Left lobe of liver (tissue), 2 donors: ENCODE data around the gene IL34. TPM values are rescaled to one million over a fixed set of nuclear protein-coding genes. Genes with fewer than 3 reads are reported as not detected.
"Not testable (repeated sequence)": the region's sequence is repeated elsewhere in the genome, so short reads cannot be mapped to it uniquely, and the experiment has no call there.

Experiments used
- ATAC-seq: fragments of 200-7000 bp; cut with Tn5 transposase; one replicate; pipeline ENCODE4 v1.9.1; 2020; ENCODE audit warnings: mild to moderate bottlenecking, moderate library complexity
- DNase-seq: peaks from one replicate; pipeline ENCODE4 v3.0.0-alpha.2; 2020; ENCODE audit warnings: low spot score
- total RNA-seq: library from RNA; stranded (reverse); gene quantifications from one replicate; pipeline ENCODE4 v1.2.1, GENCODE V29; 2021
- donor health status: DM: no; HTN: no; CAD: no; lungs with moderate emphysema.
- donor health status: DM: no; HTN: yes; CAD: no.

The IL34 gene
- total RNA-seq, 1 donor from 2014 or later: 0.58 TPM

DNA sequence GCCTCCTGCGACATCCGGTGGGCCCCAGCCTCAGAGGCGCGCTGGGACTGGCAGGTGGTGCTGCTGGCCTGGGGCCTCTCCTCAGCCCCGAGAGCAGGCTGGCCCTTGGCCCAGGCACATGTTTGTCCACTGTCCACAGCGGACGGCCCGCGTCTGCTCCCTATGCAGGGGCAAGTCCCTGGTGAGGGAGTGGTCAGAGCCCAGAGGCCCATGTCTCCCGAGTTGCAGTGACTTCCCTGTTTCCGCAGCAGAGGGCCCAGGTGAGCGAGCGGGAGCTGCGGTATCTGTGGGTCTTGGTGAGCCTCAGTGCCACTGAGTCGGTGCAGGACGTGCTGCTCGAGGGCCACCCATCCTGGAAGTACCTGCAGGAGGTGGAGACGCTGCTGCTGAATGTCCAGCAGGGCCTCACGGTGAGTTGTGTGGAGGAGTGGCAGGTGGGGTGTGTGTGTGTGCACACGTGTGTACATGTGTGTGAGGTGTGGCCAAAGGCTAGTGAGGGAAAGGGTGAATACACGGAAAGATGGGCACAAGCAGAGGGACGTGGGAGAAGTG is 10.4 kb downstream of the IL34 start:
- peak; percentile 24 for ATAC-seq
- DNase-seq: no peak

DNA sequence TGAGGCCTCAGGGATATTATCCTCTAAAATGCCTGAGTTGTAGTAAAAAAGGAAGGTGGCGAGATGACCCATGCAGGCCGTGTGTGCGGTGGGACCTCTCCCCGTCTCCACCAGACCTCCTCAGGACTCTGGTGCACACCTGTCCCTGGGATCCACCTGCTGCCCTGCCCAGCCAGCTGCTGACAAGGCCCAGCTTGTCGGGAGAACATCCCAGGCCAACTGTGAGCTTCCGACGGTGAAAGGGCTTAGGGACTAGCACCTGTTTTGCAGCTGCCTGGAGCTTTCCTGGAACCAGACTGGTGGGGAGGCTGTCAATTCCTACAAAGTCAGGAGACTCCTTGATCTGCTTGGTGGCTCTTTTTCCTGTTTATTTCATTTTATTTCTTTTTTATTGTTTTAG is 11.6 kb downstream of the IL34 start:
- ATAC-seq (no peak), DNase-seq (no peak)

DNA sequence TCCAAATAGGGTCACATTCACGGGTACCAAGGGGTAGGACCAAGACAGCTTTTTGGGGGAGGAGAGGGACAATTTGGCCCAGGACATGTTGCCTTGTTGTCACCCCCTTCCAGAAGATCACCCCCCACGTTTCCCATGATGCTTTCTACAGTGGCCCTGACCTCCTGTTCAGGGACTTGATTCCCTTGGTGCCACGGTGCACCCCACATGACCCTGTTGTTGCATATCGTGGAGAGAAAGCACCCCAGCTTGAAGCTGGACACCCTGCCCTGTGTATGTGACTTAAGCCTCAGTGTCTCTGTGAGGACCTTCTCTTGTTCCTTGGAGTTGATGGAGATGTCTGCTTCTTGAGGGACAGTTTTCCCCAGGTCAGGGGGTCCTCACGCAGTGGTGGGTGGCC is 12.6 kb downstream of the IL34 start:
- ATAC-seq: no peak
- DNase-seq: no peak

- no peak for ATAC-seq
- DNase-seq: no peak
Observed at GRCh38 chr16:70659546-70659945, 13.2 kb downstream of the IL34 start.

GRCh38 chr16:70659953-70660671 is 13.8 kb downstream of the IL34 start:
- DNase-seq: no peak
- ATAC-seq: no peak

GRCh38 chr16:70660672-70661350 is 14.5 kb downstream of the IL34 start:
- ATAC-seq (peak; percentile 24), DNase-seq (no peak)

DNA sequence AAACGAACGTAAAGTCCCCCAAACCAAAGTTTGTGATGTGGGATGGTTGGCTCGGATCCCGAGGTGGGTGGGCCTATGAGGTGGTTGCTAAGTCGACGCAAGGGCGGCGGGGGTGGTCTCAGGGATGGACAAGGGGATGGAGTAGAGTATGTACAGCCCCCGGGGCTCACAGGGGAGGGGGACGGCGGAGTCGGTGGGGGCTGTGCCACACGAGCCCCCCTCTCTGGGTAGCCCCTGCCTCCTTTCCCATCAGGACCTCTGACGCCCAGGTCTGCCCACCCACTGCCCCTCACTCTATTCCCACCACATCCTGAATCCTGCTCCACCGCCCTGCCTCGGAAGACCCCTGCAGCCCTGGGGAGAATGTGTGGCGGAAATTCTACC is 15.2 kb downstream of the IL34 start:
- ATAC-seq (peak; percentile 1), DNase-seq (no peak)

- no peak for DNase-seq
- peak; percentile 38 for ATAC-seq
Observed at GRCh38 chr16:70661918-70662641, 15.7 kb downstream of the IL34 start.

- ATAC-seq: no peak
- DNase-seq: no peak
Observed at GRCh38 chr16:70662991-70663523, 16.7 kb downstream of the IL34 start.

GRCh38 chr16:70663524-70664324 is 17.4 kb downstream of the IL34 start:
- no peak for ATAC-seq
- DNase-seq: no peak

GRCh38 chr16:70664325-70665112 is 18.2 kb downstream of the IL34 start:
- ATAC-seq (peak; percentile 1), DNase-seq (no peak)

GRCh38 chr16:70665113-70665694 is 18.8 kb downstream of the IL34 start:
- ATAC-seq (peak; percentile 2), DNase-seq (no peak)

DNA sequence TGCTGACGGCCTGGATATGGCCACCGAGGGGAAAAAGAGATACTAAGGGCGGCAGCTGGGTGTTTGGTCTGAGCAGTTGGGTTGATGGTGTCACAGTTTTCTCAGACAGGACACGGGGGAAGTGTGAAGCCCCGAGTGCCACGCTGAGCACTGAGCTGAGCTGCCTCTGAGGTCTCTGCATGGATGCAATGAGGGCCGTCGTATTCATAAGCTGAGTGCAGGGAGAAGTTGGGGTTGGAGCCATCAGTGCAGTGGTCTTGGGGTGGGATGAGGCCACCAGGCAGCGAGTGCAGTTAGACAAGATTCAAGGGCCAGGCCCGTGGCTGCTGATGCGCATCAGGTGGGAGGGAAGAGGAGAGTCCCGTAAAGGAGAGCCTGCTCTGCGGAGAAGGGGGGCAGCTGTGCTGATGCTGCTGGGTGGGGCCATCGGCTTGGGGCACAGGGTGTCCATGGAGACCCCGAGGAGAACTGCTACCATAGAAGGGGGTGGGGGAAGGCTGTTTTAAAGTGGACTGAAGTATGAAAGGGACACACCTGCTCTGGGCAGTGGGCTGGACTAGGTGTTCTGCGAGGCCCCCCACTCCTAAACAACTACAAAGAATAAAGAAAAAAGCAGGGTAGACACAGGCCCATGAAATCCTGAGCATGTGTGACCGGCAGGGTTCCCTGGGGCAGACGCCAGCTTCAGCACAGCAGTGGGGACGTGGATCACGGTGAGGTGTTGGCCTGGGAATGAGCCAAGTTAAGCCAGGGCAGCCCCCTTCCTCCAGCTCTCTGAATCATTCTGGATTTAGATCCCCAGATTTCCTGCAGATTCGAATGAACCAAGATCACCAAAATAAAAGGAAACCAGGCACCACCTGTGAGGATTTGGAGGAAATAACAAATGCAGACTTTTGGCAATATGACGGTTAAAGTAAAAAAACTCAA is 19.7 kb downstream of the IL34 start:
- DNase-seq: no peak

GRCh38 chr16:70670175-70670574 is 23.8 kb downstream of the IL34 start:
- DNase-seq: no peak
- ATAC-seq: no peak

More for the DNA sequence above, 19.7 kb downstream of the IL34 start:
- no peak for ATAC-seq

- not testable (repeated sequence) for ATAC-seq, DNase-seq
Observed at GRCh38 chr16:70670938-70671337, 24.6 kb downstream of the IL34 start.

GRCh38 chr16:70674221-70675014 is 28.1 kb downstream of the IL34 start:
- DNase-seq: no peak

GRCh38 chr16:70675851-70676513 is 29.6 kb downstream of the IL34 start:
- no peak for DNase-seq
- peak; percentile 5 for ATAC-seq

More at GRCh38 chr16:70674221-70675014, 28.1 kb downstream of the IL34 start:
- ATAC-seq: peak; percentile 6
